ENCODE measurements around the gene CC2D2A.

The CC2D2A gene

GRCh38 chr4:15568821-15569220 is 99.1 kb downstream of the CC2D2A start:
- DNase-seq (ENCODE audit: low spot score): no peak
- in situ Hi-C loops (cut with MboI; ENCODE audit: low pct_unique_long_range_greater_than_20kb, low sequenced_read_pairs, unreplicated experiment): no loop called here
- no peak for TF ChIP-seq CTCF (IDR thresholded peaks at IDR 0.05; ENCODE audit: extremely low read depth, insufficient read depth, missing control alignments)

- in situ Hi-C loops (cut with MboI; ENCODE audit: low pct_unique_long_range_greater_than_20kb, low sequenced_read_pairs, unreplicated experiment): no loop called here
- TF ChIP-seq CTCF (IDR thresholded peaks at IDR 0.05; ENCODE audit: extremely low read depth, insufficient read depth, missing control alignments): no peak
- no peak for DNase-seq (ENCODE audit: low spot score)
Observed at GRCh38 chr4:15569746-15570145, 100.1 kb downstream of the CC2D2A start.

- TF ChIP-seq CTCF (IDR thresholded peaks at IDR 0.05; ENCODE audit: extremely low read depth, insufficient read depth, missing control alignments): no peak
- DNase-seq (ENCODE audit: low spot score): no peak
- in situ Hi-C loops (cut with MboI; ENCODE audit: low pct_unique_long_range_greater_than_20kb, low sequenced_read_pairs, unreplicated experiment): no loop called here
Observed at GRCh38 chr4:15575966-15576365, 106.3 kb downstream of the CC2D2A start.

GRCh38 chr4:15577508-15577907 is 107.8 kb downstream of the CC2D2A start:
- no peak for TF ChIP-seq CTCF (IDR thresholded peaks at IDR 0.05; ENCODE audit: extremely low read depth, insufficient read depth, missing control alignments)
- in situ Hi-C loops (cut with MboI; ENCODE audit: low pct_unique_long_range_greater_than_20kb, low sequenced_read_pairs, unreplicated experiment): no loop called here
- no peak for DNase-seq (ENCODE audit: low spot score)

GRCh38 chr4:15584785-15585184 is 115.1 kb downstream of the CC2D2A start:
- in situ Hi-C loops (cut with MboI; ENCODE audit: low pct_unique_long_range_greater_than_20kb, low sequenced_read_pairs, unreplicated experiment): no loop called here
- no peak for DNase-seq (ENCODE audit: low spot score)
- TF ChIP-seq CTCF (IDR thresholded peaks at IDR 0.05; ENCODE audit: extremely low read depth, insufficient read depth, missing control alignments): no peak

- DNase-seq (ENCODE audit: low spot score): no peak
- no peak for TF ChIP-seq CTCF (IDR thresholded peaks at IDR 0.05; ENCODE audit: extremely low read depth, insufficient read depth, missing control alignments)
- in situ Hi-C loops (cut with MboI; ENCODE audit: low pct_unique_long_range_greater_than_20kb, low sequenced_read_pairs, unreplicated experiment): no loop called here
Observed at GRCh38 chr4:15585331-15585730, 115.6 kb downstream of the CC2D2A start.

- no peak for TF ChIP-seq CTCF (IDR thresholded peaks at IDR 0.05; ENCODE audit: extremely low read depth, insufficient read depth, missing control alignments)
- no peak for DNase-seq (ENCODE audit: low spot score)
- in situ Hi-C loops (cut with MboI; ENCODE audit: low pct_unique_long_range_greater_than_20kb, low sequenced_read_pairs, unreplicated experiment): no loop called here
Observed at GRCh38 chr4:15586066-15586465, 116.4 kb downstream of the CC2D2A start.
